Measurements from ENCODE around the gene CDK12. TPM values are rescaled to one million over a fixed set of nuclear protein-coding genes. Genes with fewer than 3 reads are reported as not detected.

Gene CDK12
- total RNA-seq, 1 experiment from 2014 or later: 33.6 TPM

Other genes with a start within 250 kb of the CDK12 start
- gene STAC2, start 235.5 kb upstream of the CDK12 start, total RNA-seq (2014; rRNA removed; shearing (Covaris generic)): not detected in 2 replicates
- 7.5 and 10.2 TPM in 2 replicates for gene FBXL20, start 59.9 kb upstream of the CDK12 start, total RNA-seq (2014; rRNA removed; shearing (Covaris generic))
- gene MED1, start 10.2 kb upstream of the CDK12 start, total RNA-seq (2014; rRNA removed; shearing (Covaris generic)): 12.5 and 15.4 TPM in 2 replicates
- gene NEUROD2, start 146.4 kb downstream of the CDK12 start, total RNA-seq (2014; rRNA removed; shearing (Covaris generic)): not detected in 2 replicates
- not detected in 2 replicates for gene PPP1R1B, start 165.5 kb downstream of the CDK12 start, total RNA-seq (2014; rRNA removed; shearing (Covaris generic))
- 27.8 and 46.6 TPM in 2 replicates for gene STARD3, start 175.7 kb downstream of the CDK12 start, total RNA-seq (2014; rRNA removed; shearing (Covaris generic))
- gene TCAP, start 203.9 kb downstream of the CDK12 start, total RNA-seq (2014; rRNA removed; shearing (Covaris generic)): 0.11 TPM in 1 of 2 replicates, not detected in the other
- gene PNMT, start 207.0 kb downstream of the CDK12 start, total RNA-seq (2014; rRNA removed; shearing (Covaris generic)): not detected in 2 replicates
- 8.4 and 10.1 TPM in 2 replicates for gene PGAP3, start 226.6 kb downstream of the CDK12 start, total RNA-seq (2014; rRNA removed; shearing (Covaris generic))
- 16.7 and 26.8 TPM in 2 replicates for gene ERBB2, start 238.6 kb downstream of the CDK12 start, total RNA-seq (2014; rRNA removed; shearing (Covaris generic))

Data from SJSA1 (cell line).